Choroid plexus epithelial cell (primary cell): ENCODE measurements around the gene SLC16A5.
"Not testable (repeated sequence)": the region's sequence is repeated elsewhere in the genome, so short reads cannot be mapped to it uniquely, and the experiment has no call there.

ENCODE experiments used
- DNase-seq: peaks from one replicate; pipeline ENCODE4 v3.0.0-alpha.2; 2010; ENCODE audit warnings: low read depth
- H3K4me3 ChIP-seq: 2 replicates; pipeline ENCODE4 v1.5.1; 2011; ENCODE audit warnings: low read depth, mild to moderate bottlenecking, control low read depth, low read length, moderate library complexity
- CTCF ChIP-seq: conservative IDR thresholded peaks from 2 replicates; pipeline ENCODE4 v1.5.1; 2011; ENCODE audit warnings: low read depth, mild to moderate bottlenecking, control low read depth, inconsistent platforms, low read length, moderate library complexity

The SLC16A5 gene

GRCh38 chr17:75064867-75065561 is 22.7 kb upstream of the SLC16A5 start:
- no peak for DNase-seq
- no peak overlapping the region for H3K4me3 ChIP-seq
- no peak for TF ChIP-seq CTCF

DNA sequence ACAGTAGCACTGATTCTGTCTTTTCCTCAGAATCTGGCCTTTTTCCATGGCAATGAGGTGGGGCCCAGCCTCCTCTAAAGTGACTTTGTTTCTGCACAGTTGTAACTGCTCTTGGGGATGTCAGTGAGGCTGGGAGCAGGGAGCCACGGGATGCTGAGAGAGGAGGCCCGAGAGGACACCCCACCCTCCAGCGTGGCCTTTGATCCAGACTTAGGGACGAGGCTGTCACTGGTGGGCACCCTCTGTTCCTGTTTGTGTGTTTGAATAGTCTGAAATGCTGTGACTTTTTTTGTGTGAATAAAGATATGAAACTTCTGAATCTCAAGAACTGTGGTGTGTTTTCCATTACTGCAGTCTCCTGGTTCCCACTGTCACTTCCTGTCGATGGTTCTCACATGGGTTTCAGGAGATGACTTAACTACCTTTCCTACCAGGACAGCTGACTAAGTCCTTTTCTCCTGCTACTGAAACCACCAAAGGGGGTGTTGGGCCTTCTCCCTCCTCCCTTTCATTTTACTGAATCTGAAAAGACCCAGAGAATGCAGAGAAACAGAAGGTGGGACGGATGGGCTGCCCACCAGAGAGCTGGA is 22.1 kb upstream of the SLC16A5 start:
- H3K4me3 ChIP-seq, result no peak overlapping the region
- peak; percentile 63 for DNase-seq
- no peak for TF ChIP-seq CTCF

DNA sequence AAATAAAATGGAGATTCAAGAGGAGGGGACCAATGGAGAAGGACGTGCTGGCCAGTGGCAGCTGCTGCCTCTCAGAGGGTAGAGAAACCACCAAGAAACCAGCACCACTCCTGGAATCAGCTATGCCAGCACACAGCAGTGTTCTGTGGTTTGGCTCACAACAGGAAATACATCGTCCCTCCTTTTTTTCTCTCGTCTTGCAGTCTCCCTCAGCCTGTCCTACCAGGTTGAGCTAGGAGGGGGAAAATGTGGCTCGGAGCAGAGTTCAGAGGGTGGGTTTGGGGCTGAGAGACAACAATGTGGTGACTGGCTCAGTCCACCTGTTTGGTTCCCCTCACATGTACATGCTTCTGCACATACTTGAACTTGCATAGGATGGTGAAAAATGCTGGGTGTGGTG is 19.9 kb upstream of the SLC16A5 start:
- DNase-seq, result no peak
- H3K4me3 ChIP-seq, result no peak overlapping the region
- no peak for TF ChIP-seq CTCF

DNA sequence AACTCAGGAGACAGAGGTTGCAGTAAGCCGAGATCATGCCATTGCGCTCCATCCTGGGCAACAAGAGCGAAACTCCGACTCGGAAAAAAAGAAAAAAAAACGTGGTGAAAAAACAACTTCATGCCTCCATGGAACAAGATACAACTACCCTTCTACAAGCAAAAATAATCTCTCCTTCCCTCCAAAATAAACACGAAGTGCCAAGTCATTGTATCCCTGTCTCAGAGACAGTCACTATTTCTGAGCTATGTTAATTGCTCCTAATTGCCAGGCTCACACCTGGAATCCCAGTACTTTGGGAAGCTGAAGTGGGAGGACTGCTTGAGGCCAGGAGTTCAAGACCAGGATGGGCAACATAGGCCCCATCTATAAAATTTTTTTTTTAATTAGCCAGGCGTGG is 19.0 kb upstream of the SLC16A5 start:
- no peak for DNase-seq
- H3K4me3 ChIP-seq, result no peak overlapping the region
- no peak for TF ChIP-seq CTCF

GRCh38 chr17:75069783-75070182 is 18.0 kb upstream of the SLC16A5 start:
- TF ChIP-seq CTCF, result peak; percentile 65
- DNase-seq, result peak; percentile 64
- H3K4me3 ChIP-seq, result no peak overlapping the region

DNA sequence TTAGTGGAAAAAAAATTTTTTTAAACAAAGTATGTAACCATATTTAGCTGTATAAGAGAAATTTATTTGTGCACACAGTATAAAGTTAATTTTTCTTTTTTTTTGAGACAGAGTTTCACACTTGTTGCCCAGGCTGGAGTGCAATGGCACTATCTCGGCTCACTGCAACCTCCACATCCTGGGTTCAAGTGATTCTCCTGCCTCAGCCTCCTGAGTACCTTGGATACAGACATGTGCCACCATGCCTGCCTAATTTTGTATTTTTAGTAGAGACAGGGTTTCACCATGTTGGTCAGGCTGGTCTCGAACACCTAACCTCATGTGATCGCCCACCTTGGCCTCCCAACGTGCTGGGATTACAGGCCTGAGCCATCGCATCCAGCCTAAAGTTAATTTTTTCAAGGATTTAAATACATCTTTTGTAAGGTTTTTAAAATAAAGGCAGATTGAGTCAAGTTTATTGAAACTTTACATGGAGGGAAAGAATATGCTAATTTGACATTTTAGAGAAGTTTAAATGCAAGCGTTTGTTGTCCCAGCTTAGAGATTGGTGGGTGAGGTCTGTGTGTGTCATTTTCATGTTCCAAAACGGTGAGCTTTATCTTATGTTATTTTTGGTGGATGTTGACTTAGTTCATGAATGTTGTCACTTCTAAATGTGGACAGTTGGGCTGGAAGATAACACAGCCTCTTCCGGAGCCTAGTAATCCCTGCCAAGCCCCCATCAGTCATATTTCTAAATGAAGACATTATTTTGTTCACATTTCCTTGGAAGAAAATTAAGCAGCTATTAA is 16.1 kb upstream of the SLC16A5 start:
- DNase-seq, H3K4me3 ChIP-seq: not testable (repeated sequence)

DNA sequence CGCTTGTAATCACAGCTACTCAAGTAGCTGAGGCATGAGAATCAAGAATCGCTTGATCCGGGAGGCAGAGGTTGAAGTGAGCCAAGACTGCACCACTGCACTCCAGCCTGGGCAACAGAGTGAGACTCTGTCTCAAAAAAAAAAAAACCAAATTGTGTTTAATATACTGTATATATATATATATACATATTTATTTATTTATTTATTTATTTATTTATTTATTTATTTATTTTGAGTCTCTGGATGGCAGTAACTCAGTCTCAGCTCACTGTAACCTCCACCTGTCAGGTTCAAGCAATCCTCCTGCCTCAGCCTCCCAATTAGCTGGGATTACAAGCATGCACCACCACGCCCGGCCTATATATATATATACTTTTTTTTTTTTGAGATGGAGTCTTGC is 14.8 kb upstream of the SLC16A5 start:
- not testable (repeated sequence) for H3K4me3 ChIP-seq, DNase-seq

- no peak for DNase-seq
- no peak overlapping the region for H3K4me3 ChIP-seq
- TF ChIP-seq CTCF, result no peak
These were observed 14.1 kb upstream of the SLC16A5 start for GRCh38 chr17:75073618-75074047.
